ENCODE data around the gene ZNF554.

GRCh38 chr19:2799273-2800020 is 20.2 kb upstream of the ZNF554 start:
- TF ChIP-seq, protein P1, sequence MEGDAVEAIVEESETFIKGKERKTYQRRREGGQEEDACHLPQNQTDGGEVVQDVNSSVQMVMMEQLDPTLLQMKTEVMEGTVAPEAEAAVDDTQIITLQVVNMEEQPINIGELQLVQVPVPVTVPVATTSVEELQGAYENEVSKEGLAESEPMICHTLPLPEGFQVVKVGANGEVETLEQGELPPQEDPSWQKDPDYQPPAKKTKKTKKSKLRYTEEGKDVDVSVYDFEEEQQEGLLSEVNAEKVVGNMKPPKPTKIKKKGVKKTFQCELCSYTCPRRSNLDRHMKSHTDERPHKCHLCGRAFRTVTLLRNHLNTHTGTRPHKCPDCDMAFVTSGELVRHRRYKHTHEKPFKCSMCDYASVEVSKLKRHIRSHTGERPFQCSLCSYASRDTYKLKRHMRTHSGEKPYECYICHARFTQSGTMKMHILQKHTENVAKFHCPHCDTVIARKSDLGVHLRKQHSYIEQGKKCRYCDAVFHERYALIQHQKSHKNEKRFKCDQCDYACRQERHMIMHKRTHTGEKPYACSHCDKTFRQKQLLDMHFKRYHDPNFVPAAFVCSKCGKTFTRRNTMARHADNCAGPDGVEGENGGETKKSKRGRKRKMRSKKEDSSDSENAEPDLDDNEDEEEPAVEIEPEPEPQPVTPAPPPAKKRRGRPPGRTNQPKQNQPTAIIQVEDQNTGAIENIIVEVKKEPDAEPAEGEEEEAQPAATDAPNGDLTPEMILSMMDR (IDR thresholded peaks at IDR 0.05) = no peak
- TF ChIP-seq POLR2AphosphoS5 (IDR thresholded peaks at IDR 0.05; ENCODE audit: low read depth, low read length) (no peak), JUND (IDR thresholded peaks at IDR 0.05) (no peak), SMC3 (IDR thresholded peaks at IDR 0.05; ENCODE audit: low read depth, low read length) (no peak), EP300 (IDR thresholded peaks at IDR 0.05; ENCODE audit: borderline replicate concordance in 1 of 2, low read depth in 1 of 2, low read length in 1 of 2) (no peak), GABPA (IDR thresholded peaks at IDR 0.05; ENCODE audit: low read depth) (no peak), CHD2 (IDR thresholded peaks at IDR 0.05; ENCODE audit: low read length, partially characterized antibody) (no peak), NRF1 (IDR thresholded peaks at IDR 0.05; ENCODE audit: low read depth, low read length) (no peak), FOXJ3 (CRISPR knock-in tag; IDR thresholded peaks at IDR 0.05) (no peak), ELF1 (IDR thresholded peaks at IDR 0.05) (no peak), REST (IDR thresholded peaks at IDR 0.05; ENCODE audit: low read depth, low read length) (no peak)
- TF ChIP-seq, protein P2, sequence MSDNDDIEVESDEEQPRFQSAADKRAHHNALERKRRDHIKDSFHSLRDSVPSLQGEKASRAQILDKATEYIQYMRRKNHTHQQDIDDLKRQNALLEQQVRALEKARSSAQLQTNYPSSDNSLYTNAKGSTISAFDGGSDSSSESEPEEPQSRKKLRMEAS (IDR thresholded peaks at IDR 0.05; ENCODE audit: low read depth) = no peak
